ENCODE results near the gene TRAPPC12. TPM values are rescaled to one million over a fixed set of nuclear protein-coding genes. Genes with fewer than 3 reads are reported as not detected.
"Not testable (repeated sequence)": the region's sequence is repeated elsewhere in the genome, so short reads cannot be mapped to it uniquely, and the experiment has no call there.

The TRAPPC12 gene
- total RNA-seq, 4 donors from 2014 or later = 78.2 to 341 (median 183) TPM

DNA sequence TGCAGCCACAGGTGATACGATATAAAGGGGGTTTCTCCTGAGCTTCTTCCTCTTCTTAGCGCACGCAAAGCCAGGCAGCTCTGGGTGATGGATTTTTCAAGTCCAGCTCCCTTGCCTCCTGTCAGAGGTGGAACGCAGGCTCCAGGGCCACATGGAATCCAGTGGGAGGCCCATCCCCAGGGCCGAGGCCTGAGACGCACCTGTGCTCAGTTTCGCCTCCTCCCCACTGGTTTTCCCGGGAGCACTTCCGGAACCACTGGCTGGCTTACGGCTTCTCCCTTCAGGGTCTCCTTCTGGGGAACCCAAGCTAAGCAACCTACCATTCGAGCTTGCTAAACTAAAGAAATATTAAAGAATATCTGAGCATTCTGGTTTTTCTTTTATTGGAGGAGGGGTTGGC lies 63.6 kb downstream of the TRAPPC12 start:
- 94 to 100% methylated on average over 5 to 11 of the region's 11 CpGs for WGBS, 2 donors (ENCODE audit: low coverage in 1 of 2)
- intact Hi-C loops (cut with DNase I; ENCODE audit: low total_unique reads) = no loop called here

DNA sequence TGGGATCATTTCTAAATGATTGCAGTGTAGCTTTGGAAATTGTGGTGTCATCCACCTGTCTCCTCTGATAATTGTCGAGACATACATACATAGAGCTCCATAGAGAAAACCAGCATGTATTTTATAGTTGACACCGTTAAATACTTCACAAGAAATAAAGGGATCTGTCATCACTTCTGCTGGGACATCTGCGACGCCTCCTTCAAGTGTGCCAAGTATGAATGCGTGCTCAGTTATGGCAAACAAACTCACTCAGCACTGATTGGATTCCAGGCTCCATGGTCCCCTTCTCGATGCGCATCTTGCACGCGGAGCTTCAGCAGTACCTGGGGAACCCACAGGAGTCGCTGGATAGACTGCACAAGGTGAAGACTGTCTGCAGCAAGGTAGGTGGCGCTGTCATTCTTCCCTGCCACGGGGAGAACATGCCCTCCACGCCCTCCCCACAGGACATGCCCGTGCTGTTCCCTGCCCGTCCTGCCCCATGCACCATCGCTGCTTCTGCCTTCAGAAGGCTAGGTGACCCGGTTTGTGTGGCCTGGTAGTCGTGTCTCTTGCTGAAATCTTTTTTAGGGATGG lies 64.1 kb downstream of the TRAPPC12 start:
- intact Hi-C loops (cut with DNase I; ENCODE audit: low total_unique reads) = no loop called here
- TF ChIP-seq, protein P1, sequence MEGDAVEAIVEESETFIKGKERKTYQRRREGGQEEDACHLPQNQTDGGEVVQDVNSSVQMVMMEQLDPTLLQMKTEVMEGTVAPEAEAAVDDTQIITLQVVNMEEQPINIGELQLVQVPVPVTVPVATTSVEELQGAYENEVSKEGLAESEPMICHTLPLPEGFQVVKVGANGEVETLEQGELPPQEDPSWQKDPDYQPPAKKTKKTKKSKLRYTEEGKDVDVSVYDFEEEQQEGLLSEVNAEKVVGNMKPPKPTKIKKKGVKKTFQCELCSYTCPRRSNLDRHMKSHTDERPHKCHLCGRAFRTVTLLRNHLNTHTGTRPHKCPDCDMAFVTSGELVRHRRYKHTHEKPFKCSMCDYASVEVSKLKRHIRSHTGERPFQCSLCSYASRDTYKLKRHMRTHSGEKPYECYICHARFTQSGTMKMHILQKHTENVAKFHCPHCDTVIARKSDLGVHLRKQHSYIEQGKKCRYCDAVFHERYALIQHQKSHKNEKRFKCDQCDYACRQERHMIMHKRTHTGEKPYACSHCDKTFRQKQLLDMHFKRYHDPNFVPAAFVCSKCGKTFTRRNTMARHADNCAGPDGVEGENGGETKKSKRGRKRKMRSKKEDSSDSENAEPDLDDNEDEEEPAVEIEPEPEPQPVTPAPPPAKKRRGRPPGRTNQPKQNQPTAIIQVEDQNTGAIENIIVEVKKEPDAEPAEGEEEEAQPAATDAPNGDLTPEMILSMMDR (IDR thresholded peaks at IDR 0.05) = no peak
- TF ChIP-seq POLR2A (IDR thresholded peaks at IDR 0.05) (no peak), POLR2AphosphoS5 (IDR thresholded peaks at IDR 0.05) (no peak), EP300 (IDR thresholded peaks at IDR 0.05; ENCODE audit: low read depth) (no peak)
- DNase-seq = no peak
- peaks cover 0 to 17% (median 8%) of the 10 kb centered on the region in 4 donors for H3K4me1 ChIP-seq
- H3K36me3 ChIP-seq = peaks cover 0 to 31% (median 12%) of the 10 kb centered on the region in 4 donors
- WGBS, 2 donors (ENCODE audit: low coverage in 1 of 2) = 97 to 99% methylated on average over 7 to 16 of the region's 18 CpGs
- H3K27me3 ChIP-seq = no peaks in the 10 kb centered on the region
- no peaks in the 10 kb centered on the region for H3K9me3 ChIP-seq
- H3K27ac ChIP-seq = no peak overlapping the region
- in situ Hi-C loops (cut with MboI; ENCODE audit: low pct_ligation_motif_present in 1 of 4, low pct_unique_long_range_greater_than_20kb in 1 of 4, low sequenced_read_pairs in 3 of 4) = no loop called here
- no peak overlapping the region for H3K4me3 ChIP-seq

More for the DNA sequence above, 63.6 kb downstream of the TRAPPC12 start:
- DNase-seq = no peak
- Histone ChIP-seq H3K36me3 (peaks cover 0 to 31% (median 12%) of the 10 kb centered on the region in 4 donors), H3K4me3 (no peak overlapping the region), H3K4me1 (peaks cover 0 to 17% (median 8%) of the 10 kb centered on the region in 4 donors), H3K27me3 (no peaks in the 10 kb centered on the region), H3K27ac (no peak overlapping the region), H3K9me3 (no peaks in the 10 kb centered on the region)
- TF ChIP-seq POLR2A (IDR thresholded peaks at IDR 0.05) (no peak), POLR2AphosphoS5 (IDR thresholded peaks at IDR 0.05) (no peak), EP300 (IDR thresholded peaks at IDR 0.05; ENCODE audit: low read depth) (no peak)
- TF ChIP-seq, protein P1 (IDR thresholded peaks at IDR 0.05) = no peak
- in situ Hi-C loops (cut with MboI; ENCODE audit: low pct_ligation_motif_present in 1 of 4, low pct_unique_long_range_greater_than_20kb in 1 of 4, low sequenced_read_pairs in 3 of 4) = no loop called here

DNA sequence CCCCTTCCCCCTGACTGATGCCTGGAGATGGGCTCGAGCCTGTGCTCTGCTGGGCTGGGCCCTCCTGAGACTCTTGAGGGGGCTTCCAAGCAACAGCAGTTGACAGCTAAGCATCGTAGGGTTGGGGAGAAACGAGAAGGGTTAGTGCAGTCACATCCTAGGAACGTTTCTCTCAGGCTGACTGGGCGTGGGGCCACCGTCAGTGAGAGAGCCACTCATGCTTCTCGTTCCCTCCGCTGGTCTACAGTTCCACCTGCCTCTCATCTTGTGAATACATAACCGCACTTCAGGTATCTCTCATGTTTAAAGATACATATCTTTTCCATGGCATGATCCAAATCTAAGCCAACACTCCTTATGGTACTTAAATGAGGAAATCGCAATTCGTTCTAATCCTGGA lies 66.4 kb downstream of the TRAPPC12 start:
- Histone ChIP-seq H3K4me3 (no peak overlapping the region), H3K27me3 (no peaks in the 10 kb centered on the region), H3K9me3 (no peaks in the 10 kb centered on the region), H3K27ac (no peak overlapping the region), H3K4me1 (peaks cover 0 to 5% (median 2%) of the 10 kb centered on the region in 4 donors), H3K36me3 (peaks cover 0 to 31% (median 12%) of the 10 kb centered on the region in 4 donors)
- intact Hi-C loops (cut with DNase I; ENCODE audit: low total_unique reads) = no loop called here
- no peak for TF ChIP-seq POLR2A (IDR thresholded peaks at IDR 0.05)
- no peak for TF ChIP-seq POLR2AphosphoS5 (IDR thresholded peaks at IDR 0.05)
- TF ChIP-seq EP300 (IDR thresholded peaks at IDR 0.05; ENCODE audit: low read depth) = no peak
- TF ChIP-seq, protein P1 (IDR thresholded peaks at IDR 0.05) = no peak
- in situ Hi-C loops (cut with MboI; ENCODE audit: low pct_ligation_motif_present in 1 of 4, low pct_unique_long_range_greater_than_20kb in 1 of 4, low sequenced_read_pairs in 3 of 4) = no loop called here
- WGBS, 2 donors (ENCODE audit: low coverage in 1 of 2) = 93 to 98% methylated on average over 6 to 11 of the region's 11 CpGs
- no peak for DNase-seq

DNA sequence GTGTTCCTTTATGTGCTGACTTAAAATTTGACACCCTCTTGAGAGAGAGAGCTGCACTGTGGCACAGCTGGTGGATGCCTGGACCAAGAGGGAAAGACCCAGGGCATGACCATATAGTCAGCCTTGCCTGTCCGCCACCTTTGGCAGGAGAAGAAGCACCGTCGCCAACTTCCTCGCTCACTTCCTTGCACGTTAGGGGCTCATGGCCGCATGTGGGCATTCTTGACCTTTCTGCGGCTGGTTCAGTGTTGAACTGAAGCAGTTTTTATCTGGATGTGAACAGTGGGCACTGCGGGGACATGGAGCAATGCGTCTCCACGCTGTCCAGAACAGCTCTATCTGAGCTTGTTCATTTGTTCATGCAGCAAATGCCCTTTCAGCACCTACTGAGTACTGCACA lies 66.9 kb downstream of the TRAPPC12 start:
- Histone ChIP-seq H3K4me3 (no peak overlapping the region), H3K36me3 (peaks cover 0 to 31% (median 12%) of the 10 kb centered on the region in 4 donors), H3K27ac (no peak overlapping the region), H3K4me1 (peaks cover 0 to under 1% (median 0%) of the 10 kb centered on the region in 4 donors), H3K27me3 (no peaks in the 10 kb centered on the region), H3K9me3 (no peaks in the 10 kb centered on the region)
- WGBS, 2 donors (ENCODE audit: low coverage in 1 of 2) = 98% methylated on average over 10 of the region's 10 CpGs; no CpG with 5 or more reads in 1 of the 2 donors
- in situ Hi-C loops (cut with MboI; ENCODE audit: low pct_ligation_motif_present in 1 of 4, low pct_unique_long_range_greater_than_20kb in 1 of 4, low sequenced_read_pairs in 3 of 4) = no loop called here
- DNase-seq = no peak
- intact Hi-C loops (cut with DNase I; ENCODE audit: low total_unique reads) = no loop called here
- TF ChIP-seq POLR2AphosphoS5 (IDR thresholded peaks at IDR 0.05) = no peak
- TF ChIP-seq EP300 (IDR thresholded peaks at IDR 0.05; ENCODE audit: low read depth) = no peak
- TF ChIP-seq, protein P1 (IDR thresholded peaks at IDR 0.05) = no peak
- TF ChIP-seq POLR2A (IDR thresholded peaks at IDR 0.05) = no peak

DNA sequence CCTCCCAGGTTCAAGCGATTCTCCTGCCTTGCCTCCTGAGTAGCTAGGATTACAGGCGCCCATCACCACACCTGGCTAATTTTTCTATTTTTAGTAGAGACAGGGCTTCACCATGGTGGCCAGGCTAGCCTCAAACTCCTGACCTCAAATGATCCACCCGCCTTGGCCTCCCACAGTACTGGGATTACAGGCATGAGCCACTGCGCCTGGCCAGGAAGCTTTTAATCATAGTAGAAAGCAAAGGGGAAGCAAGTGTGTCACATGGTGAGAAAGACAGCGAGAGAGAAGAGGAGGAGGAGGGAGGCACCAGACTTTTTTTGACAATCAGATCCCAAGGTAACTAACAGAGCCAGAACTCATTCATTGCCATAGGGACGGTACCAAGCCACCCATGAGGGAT lies 67.7 kb downstream of the TRAPPC12 start:
- in situ Hi-C loops (cut with MboI; ENCODE audit: low pct_ligation_motif_present in 1 of 4, low pct_unique_long_range_greater_than_20kb in 1 of 4, low sequenced_read_pairs in 3 of 4); H3K27ac ChIP-seq; H3K4me3 ChIP-seq; intact Hi-C loops (cut with DNase I; ENCODE audit: low total_unique reads); H3K27me3 ChIP-seq; H3K9me3 ChIP-seq; DNase-seq; H3K4me1 ChIP-seq: not testable (repeated sequence)
- peaks cover 0 to 31% (median 12%) of the 10 kb centered on the region in 4 donors for H3K36me3 ChIP-seq
- 84 to 90% methylated on average over 4 to 6 of the region's 6 CpGs for WGBS, 2 donors (ENCODE audit: low coverage in 1 of 2)

All from transverse colon (tissue), 4 donors.